Measurements from ENCODE around the gene CSF3R. TPM values are rescaled to one million over a fixed set of nuclear protein-coding genes. Genes with fewer than 3 reads are reported as not detected.
"Not testable (repeated sequence)": the region's sequence is repeated elsewhere in the genome, so short reads cannot be mapped to it uniquely, and the experiment has no call there.

The CSF3R gene
- total RNA-seq, 2 experiments from 2014 or later = not detected

- Mint-ChIP-seq H3K27me3 (no peaks in the 10 kb centered on the region), H3K36me3 (ENCODE audit: low read depth) (no peaks in the 10 kb centered on the region), H3K4me3 (no peak overlapping the region), H3K27ac (no peak overlapping the region), H3K9me3 (no peaks in the 10 kb centered on the region), H3K4me1 (ENCODE audit: low read depth) (no peaks in the 10 kb centered on the region)
- POLR2A ChIA-PET = no interaction called here
- intact Hi-C loops (cut with micrococcal nuclease) = no loop called here
- ATAC-seq (no peak), DNase-seq (no peak)
- CTCF ChIA-PET = interaction anchor here (1.2 kb wide), 1 partner anchor 63 kb away, joined by 4 read pairs; no protein-coding TSS in a partner anchor
- TF ChIP-seq CTCF (IDR thresholded peaks at IDR 0.05) = no peak
Measured at GRCh38 chr1:36513676-36514473, 31.2 kb upstream of the CSF3R start.

GRCh38 chr1:36512842-36513241 is 30.1 kb upstream of the CSF3R start:
- Mint-ChIP-seq H3K4me1 (ENCODE audit: low read depth) (no peaks in the 10 kb centered on the region), H3K27me3 (peaks cover 3% of the 10 kb centered on the region), H3K36me3 (ENCODE audit: low read depth) (no peaks in the 10 kb centered on the region), H3K9me3 (no peaks in the 10 kb centered on the region), H3K27ac (no peak overlapping the region), H3K4me3 (no peak overlapping the region)
- DNase-seq = no peak
- ATAC-seq = no peak
- no peak for TF ChIP-seq CTCF (IDR thresholded peaks at IDR 0.05)
- POLR2A ChIA-PET = no interaction called here
- intact Hi-C loops (cut with micrococcal nuclease) = no loop called here
- CTCF ChIA-PET = no interaction called here

GRCh38 chr1:36511804-36512798 is 29.4 kb upstream of the CSF3R start:
- Mint-ChIP-seq H3K27ac (no peak overlapping the region), H3K9me3 (no peaks in the 10 kb centered on the region), H3K27me3 (peaks cover 6% of the 10 kb centered on the region), H3K4me3 (no peak overlapping the region), H3K36me3 (ENCODE audit: low read depth) (no peaks in the 10 kb centered on the region), H3K4me1 (ENCODE audit: low read depth) (no peaks in the 10 kb centered on the region)
- CTCF ChIA-PET = no interaction called here
- intact Hi-C loops (cut with micrococcal nuclease) = no loop called here
- DNase-seq (no peak), ATAC-seq (no peak)
- POLR2A ChIA-PET = no interaction called here
- TF ChIP-seq CTCF (IDR thresholded peaks at IDR 0.05) = no peak

GRCh38 chr1:36511220-36511619 is 28.5 kb upstream of the CSF3R start:
- H3K4me1 Mint-ChIP-seq (ENCODE audit: low read depth); DNase-seq; H3K9me3 Mint-ChIP-seq; H3K36me3 Mint-ChIP-seq (ENCODE audit: low read depth); H3K27ac Mint-ChIP-seq; CTCF ChIA-PET; intact Hi-C loops (cut with micrococcal nuclease); POLR2A ChIA-PET; ATAC-seq; H3K4me3 Mint-ChIP-seq: not testable (repeated sequence)
- peaks cover 13% of the 10 kb centered on the region for H3K27me3 Mint-ChIP-seq

- ChIA-PET CTCF (no interaction called here), POLR2A (no interaction called here)
- ATAC-seq = no peak
- H3K4me3 Mint-ChIP-seq = no peak overlapping the region
- no peaks in the 10 kb centered on the region for H3K9me3 Mint-ChIP-seq
- no peak for DNase-seq
- intact Hi-C loops (cut with micrococcal nuclease) = no loop called here
- H3K4me1 Mint-ChIP-seq (ENCODE audit: low read depth) = no peaks in the 10 kb centered on the region
- no peak overlapping the region for H3K27ac Mint-ChIP-seq
- peaks cover 13% of the 10 kb centered on the region for H3K27me3 Mint-ChIP-seq
- TF ChIP-seq CTCF (IDR thresholded peaks at IDR 0.05) = no peak
- H3K36me3 Mint-ChIP-seq (ENCODE audit: low read depth) = no peaks in the 10 kb centered on the region
Measured at GRCh38 chr1:36510418-36510817, 27.7 kb upstream of the CSF3R start.

All from activated CD8-positive, alpha-beta T cell treated with anti-CD3 and anti-CD28 coated beads for 36 hours (primary cell).